Measurements from ENCODE around the gene HNRNPH2. TPM values are rescaled to one million over a fixed set of nuclear protein-coding genes. Genes with fewer than 3 reads are reported as not detected.

Gene HNRNPH2, protein sequence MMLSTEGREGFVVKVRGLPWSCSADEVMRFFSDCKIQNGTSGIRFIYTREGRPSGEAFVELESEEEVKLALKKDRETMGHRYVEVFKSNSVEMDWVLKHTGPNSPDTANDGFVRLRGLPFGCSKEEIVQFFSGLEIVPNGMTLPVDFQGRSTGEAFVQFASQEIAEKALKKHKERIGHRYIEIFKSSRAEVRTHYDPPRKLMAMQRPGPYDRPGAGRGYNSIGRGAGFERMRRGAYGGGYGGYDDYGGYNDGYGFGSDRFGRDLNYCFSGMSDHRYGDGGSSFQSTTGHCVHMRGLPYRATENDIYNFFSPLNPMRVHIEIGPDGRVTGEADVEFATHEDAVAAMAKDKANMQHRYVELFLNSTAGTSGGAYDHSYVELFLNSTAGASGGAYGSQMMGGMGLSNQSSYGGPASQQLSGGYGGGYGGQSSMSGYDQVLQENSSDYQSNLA
- 53.2 TPM for total RNA-seq (ENCODE audit: unreplicated experiment)
- long read RNA-seq, transcript HNRNPH2-201 (2 exons, 2,223 nt): major isoform, 71 of 71 reads
- long read RNA-seq, partial matches to known transcripts: 0 of 71 reads
- long read RNA-seq, other reads (novel, unspliced or antisense): 0 of 71 reads

DNA sequence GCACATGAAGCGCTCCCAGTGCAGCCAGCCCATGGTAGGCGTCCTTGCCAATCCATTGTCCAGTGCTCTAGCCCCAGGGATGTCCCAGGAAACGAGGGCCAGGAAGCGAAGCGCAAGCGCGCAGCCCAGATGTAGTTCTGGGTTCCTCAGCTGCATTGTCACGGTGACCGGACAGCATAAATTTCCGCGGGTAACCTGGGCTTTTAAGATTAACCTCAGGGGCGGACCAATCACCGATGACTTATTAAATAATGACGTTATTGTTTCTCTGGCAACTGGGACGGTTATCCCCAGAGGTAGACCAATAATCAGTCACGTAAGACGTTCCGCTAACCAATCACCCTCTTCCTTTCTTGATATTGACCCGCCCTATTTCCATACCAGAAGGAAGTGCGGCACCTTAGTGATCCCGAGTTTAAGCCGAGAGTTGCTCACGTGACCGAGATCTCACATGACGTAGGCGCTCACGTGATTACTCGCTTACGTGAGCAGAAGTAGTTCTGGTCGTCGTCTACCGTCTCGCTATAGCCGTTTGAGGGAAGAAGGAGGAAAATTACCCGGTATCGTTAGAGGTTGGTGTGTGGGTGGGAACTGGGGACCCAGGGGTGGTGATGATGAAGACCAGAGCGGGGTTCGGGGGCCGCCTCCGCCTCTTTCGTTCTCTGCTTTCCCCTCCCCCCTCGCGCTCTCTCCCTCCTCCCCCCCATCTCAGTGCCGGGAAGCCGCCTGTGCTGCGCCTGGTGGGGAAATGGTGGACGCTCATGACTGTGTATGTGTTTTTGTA, at the start of gene HNRNPH2, which contains the start of gene GLA:
Gene HNRNPH2, plus strand, starts transcription at position 475 of the 784 bp plus-strand sequence. CDS start 3,767 bp downstream, outside the sequence.
Gene GLA, minus strand, starts transcription at position 178 of the 784 bp plus-strand sequence. Its CDS starts 22 bp downstream, at position 156.
- Mint-ChIP-seq H3K4me1 (ENCODE audit: unreplicated experiment) (peaks cover 11% of the 10 kb centered on the region), H3K36me3 (ENCODE audit: low read depth, unreplicated experiment) (peaks cover 12% of the 10 kb centered on the region), H3K9me3 (ENCODE audit: unreplicated experiment) (no peaks in the 10 kb centered on the region), H3K27ac (ENCODE audit: unreplicated experiment) (peak within 1 kb of the TSS; percentile 100), H3K27me3 (ENCODE audit: unreplicated experiment) (peaks cover 7% of the 10 kb centered on the region), H3K4me3 (ENCODE audit: unreplicated experiment) (peak within 1 kb of the TSS; percentile 99)
- TF ChIP-seq, protein P1, sequence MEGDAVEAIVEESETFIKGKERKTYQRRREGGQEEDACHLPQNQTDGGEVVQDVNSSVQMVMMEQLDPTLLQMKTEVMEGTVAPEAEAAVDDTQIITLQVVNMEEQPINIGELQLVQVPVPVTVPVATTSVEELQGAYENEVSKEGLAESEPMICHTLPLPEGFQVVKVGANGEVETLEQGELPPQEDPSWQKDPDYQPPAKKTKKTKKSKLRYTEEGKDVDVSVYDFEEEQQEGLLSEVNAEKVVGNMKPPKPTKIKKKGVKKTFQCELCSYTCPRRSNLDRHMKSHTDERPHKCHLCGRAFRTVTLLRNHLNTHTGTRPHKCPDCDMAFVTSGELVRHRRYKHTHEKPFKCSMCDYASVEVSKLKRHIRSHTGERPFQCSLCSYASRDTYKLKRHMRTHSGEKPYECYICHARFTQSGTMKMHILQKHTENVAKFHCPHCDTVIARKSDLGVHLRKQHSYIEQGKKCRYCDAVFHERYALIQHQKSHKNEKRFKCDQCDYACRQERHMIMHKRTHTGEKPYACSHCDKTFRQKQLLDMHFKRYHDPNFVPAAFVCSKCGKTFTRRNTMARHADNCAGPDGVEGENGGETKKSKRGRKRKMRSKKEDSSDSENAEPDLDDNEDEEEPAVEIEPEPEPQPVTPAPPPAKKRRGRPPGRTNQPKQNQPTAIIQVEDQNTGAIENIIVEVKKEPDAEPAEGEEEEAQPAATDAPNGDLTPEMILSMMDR (IDR thresholded peaks at IDR 0.05; ENCODE audit: unreplicated experiment): no peak
- peak; percentile 65 for DNase-seq (ENCODE audit: low spot score)

DNA sequence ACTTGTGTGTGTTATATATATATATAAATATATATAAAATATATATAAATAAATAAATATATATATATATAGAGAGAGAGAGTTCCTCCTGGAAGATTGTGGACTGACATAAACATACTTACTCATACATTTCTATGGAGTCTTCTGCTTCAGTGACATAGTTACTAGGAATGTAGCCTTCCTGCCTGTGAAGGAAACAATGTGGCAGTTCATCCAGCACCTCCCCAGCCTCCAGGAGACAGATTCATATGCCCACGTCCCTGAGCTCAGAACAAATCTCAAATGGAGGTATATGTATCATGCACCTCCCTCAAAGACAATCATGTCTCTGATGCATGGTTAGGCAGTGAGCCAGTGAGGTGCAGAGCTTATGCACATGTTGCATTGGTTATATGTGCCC, 48.1 kb upstream of the HNRNPH2 start:
- Mint-ChIP-seq H3K36me3 (ENCODE audit: low read depth, unreplicated experiment) (no peaks in the 10 kb centered on the region), H3K4me1 (ENCODE audit: unreplicated experiment) (peaks cover 3% of the 10 kb centered on the region), H3K9me3 (ENCODE audit: unreplicated experiment) (no peaks in the 10 kb centered on the region), H3K4me3 (ENCODE audit: unreplicated experiment) (no peak overlapping the region), H3K27me3 (ENCODE audit: unreplicated experiment) (no peaks in the 10 kb centered on the region), H3K27ac (ENCODE audit: unreplicated experiment) (no peak overlapping the region)
- no peak for DNase-seq (ENCODE audit: low spot score)
- TF ChIP-seq, protein P1 (IDR thresholded peaks at IDR 0.05; ENCODE audit: unreplicated experiment): no peak

DNA sequence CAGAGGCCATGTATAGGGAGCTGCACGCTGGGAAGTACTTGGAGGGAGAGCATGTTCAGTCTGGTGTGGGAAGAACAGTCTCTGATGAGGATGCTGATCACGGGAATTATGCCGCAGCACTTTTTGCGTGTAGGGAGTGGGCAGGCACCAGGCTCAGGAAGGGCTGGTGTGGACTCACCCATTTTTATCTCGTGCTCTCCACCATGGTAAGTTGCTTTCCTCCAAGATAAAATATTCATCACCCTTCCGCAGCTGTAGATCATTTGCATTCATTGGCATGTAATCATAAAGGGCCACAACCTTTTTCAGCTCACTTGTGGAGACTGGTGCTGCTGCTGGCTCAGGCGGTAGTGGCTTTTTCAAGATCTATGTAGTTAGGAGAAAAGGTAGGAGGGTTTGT, 47.6 kb upstream of the HNRNPH2 start:
- Mint-ChIP-seq H3K9me3 (ENCODE audit: unreplicated experiment) (no peaks in the 10 kb centered on the region), H3K4me3 (ENCODE audit: unreplicated experiment) (no peak overlapping the region), H3K27me3 (ENCODE audit: unreplicated experiment) (no peaks in the 10 kb centered on the region), H3K4me1 (ENCODE audit: unreplicated experiment) (peaks cover 3% of the 10 kb centered on the region), H3K27ac (ENCODE audit: unreplicated experiment) (no peak overlapping the region), H3K36me3 (ENCODE audit: low read depth, unreplicated experiment) (no peaks in the 10 kb centered on the region)
- no peak for DNase-seq (ENCODE audit: low spot score)
- TF ChIP-seq, protein P1 (IDR thresholded peaks at IDR 0.05; ENCODE audit: unreplicated experiment): no peak

DNA sequence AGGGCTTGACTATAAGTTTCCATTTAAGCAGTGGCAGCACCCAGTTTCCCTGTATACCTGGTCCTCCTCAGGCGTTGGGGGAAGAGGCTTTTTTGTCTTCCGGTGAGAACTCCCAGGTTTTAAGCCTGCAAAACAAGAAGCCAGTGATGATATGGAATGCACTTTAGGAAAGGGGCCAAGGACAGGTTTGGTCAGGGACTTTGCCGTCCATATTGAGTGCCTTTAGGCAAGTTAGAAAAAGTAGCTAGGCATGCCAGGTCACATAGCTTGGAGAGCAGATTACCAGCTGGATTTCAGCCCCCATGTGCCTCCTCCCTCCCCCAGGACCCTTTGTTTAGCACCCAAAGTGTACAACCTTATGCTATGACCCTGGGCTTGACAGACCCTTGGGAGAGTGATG, 45.9 kb upstream of the HNRNPH2 start:
- Mint-ChIP-seq H3K4me1 (ENCODE audit: unreplicated experiment) (peaks cover 3% of the 10 kb centered on the region), H3K9me3 (ENCODE audit: unreplicated experiment) (no peaks in the 10 kb centered on the region), H3K27me3 (ENCODE audit: unreplicated experiment) (no peaks in the 10 kb centered on the region), H3K4me3 (ENCODE audit: unreplicated experiment) (no peak overlapping the region), H3K27ac (ENCODE audit: unreplicated experiment) (no peak overlapping the region), H3K36me3 (ENCODE audit: low read depth, unreplicated experiment) (no peaks in the 10 kb centered on the region)
- DNase-seq (ENCODE audit: low spot score): no peak
- TF ChIP-seq, protein P1 (IDR thresholded peaks at IDR 0.05; ENCODE audit: unreplicated experiment): no peak

Measured in endothelial cell (in vitro differentiated cells).